A549 treated with Mapracorat at 1 μM for 4 hours (cell line): ENCODE results near the gene SAMSN1. TPM values are rescaled to one million over a fixed set of nuclear protein-coding genes. Genes with fewer than 3 reads are reported as not detected.

Experiments used
- total RNA-seq: library from RNA; stranded (reverse); fragments of 200-300 nt; extraction: Qiagen RNA extraction; gene quantifications from 5 replicates; pipeline ENCODE4 v1.2.3, GENCODE V29; 2022

Gene SAMSN1
- not detected in 5 replicates for total RNA-seq

GRCh38 chr21:14545906-14546480 is at the start of gene SAMSN1:
SAMSN1 (minus strand) TSS chr21:14546315; CDS start chr21:14546261, 54 bp downstream.

Other genes with a start within 250 kb of the SAMSN1 start
- gene HSPA13, start 163.2 kb downstream of the SAMSN1 start, total RNA-seq: 10.8 to 15.9 TPM (median 14.5 TPM) in 5 replicates